NCI-H526 treated with DMSO at 0.1 percent for 48 hours (cell line): ENCODE data around the gene OR11L1.

Experiments used
- DNase-seq: peaks from one replicate; lab custom pipeline; 2025; lab: John Stamatoyannopoulos, UW

Gene OR11L1

GRCh38 chr1:247812637-247813036 lies 29.1 kb downstream of the OR11L1 start:
- DNase-seq = no peak

GRCh38 chr1:247797518-247797917 lies 44.2 kb downstream of the OR11L1 start:
- DNase-seq = no peak
